ENCODE results near the gene PTGES2. TPM values are rescaled to one million over a fixed set of nuclear protein-coding genes. Genes with fewer than 3 reads are reported as not detected.
A peak's percentile ranks its signal among the peaks of the same experiment; 100 is the strongest.

PTGES2 gene
- total and polyA plus RNA-seq, 2 of the 13 experiments (the other 11 are each of a cell fraction or from before 2014, with no cell fraction given): 63.7 to 79.8 TPM

DNA sequence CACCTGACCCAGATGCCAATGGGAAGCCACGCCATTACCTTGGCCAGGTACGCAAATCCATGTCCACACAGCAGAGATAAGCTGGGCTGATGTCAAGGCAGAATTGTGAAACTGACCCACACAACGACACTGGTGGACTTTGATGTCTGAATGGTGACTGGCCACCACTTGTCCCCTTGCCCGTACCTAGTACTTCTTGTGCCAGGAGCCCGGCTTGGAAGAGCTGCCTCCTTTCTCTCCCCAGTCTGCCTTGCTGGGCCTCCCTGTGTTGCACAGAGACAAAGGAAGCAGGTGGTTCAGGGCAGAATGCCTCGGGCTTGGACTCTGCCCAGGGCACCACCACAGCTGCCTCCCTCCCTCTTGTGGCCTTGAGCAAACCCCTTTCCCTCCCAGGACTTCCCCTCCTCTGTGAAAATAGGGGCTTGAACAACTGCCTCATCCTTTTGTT is 23.3 kb downstream of the PTGES2 start (continued):
- TF ChIP-seq IRF2 (CRISPR knock-in tag; IDR thresholded peaks at IDR 0.05) (peak; percentile 73; the same call in 1 of the 2 replicates), ZNF605 (CRISPR knock-in tag; IDR thresholded peaks at IDR 0.05) (peak; percentile 38; the same call in 1 of the 2 replicates), SKI (IDR thresholded peaks at IDR 0.05; ENCODE audit: partially characterized antibody) (no peak), YEATS2 (CRISPR knock-in tag; IDR thresholded peaks at IDR 0.05; ENCODE audit: borderline replicate concordance) (0 out of 2 replicates have a peak, but pooled peaks have one; percentile 41), ZNF121 (CRISPR knock-in tag; IDR thresholded peaks at IDR 0.05) (0 out of 2 replicates have a peak, but pooled peaks have one; percentile 12), SNAPC2 (CRISPR knock-in tag; IDR thresholded peaks at IDR 0.05) (0 out of 2 replicates have a peak, but pooled peaks have one; percentile 46), FOSL2 (CRISPR knock-in tag; IDR thresholded peaks at IDR 0.05) (peak; percentile 50), MAF1 (CRISPR knock-in tag; IDR thresholded peaks at IDR 0.05; ENCODE audit: borderline replicate concordance) (no peak), ZNF577 (CRISPR knock-in tag; IDR thresholded peaks at IDR 0.05; ENCODE audit: borderline replicate concordance, low read depth) (no peak), SSRP1 (CRISPR knock-in tag; IDR thresholded peaks at IDR 0.05) (peak; percentile 73; the same call in 1 of the 2 replicates), KIAA2018 (CRISPR knock-in tag; IDR thresholded peaks at IDR 0.05; ENCODE audit: borderline replicate concordance) (no peak), ATF5 (CRISPR knock-in tag; IDR thresholded peaks at IDR 0.05; ENCODE audit: low read depth) (no peak)
- TF ChIP-seq, protein P1, sequence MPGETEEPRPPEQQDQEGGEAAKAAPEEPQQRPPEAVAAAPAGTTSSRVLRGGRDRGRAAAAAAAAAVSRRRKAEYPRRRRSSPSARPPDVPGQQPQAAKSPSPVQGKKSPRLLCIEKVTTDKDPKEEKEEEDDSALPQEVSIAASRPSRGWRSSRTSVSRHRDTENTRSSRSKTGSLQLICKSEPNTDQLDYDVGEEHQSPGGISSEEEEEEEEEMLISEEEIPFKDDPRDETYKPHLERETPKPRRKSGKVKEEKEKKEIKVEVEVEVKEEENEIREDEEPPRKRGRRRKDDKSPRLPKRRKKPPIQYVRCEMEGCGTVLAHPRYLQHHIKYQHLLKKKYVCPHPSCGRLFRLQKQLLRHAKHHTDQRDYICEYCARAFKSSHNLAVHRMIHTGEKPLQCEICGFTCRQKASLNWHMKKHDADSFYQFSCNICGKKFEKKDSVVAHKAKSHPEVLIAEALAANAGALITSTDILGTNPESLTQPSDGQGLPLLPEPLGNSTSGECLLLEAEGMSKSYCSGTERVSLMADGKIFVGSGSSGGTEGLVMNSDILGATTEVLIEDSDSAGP (CRISPR knock-in tag; IDR thresholded peaks at IDR 0.05; ENCODE audit: borderline replicate concordance): peak; percentile 57
- TF ChIP-seq, protein P2, sequence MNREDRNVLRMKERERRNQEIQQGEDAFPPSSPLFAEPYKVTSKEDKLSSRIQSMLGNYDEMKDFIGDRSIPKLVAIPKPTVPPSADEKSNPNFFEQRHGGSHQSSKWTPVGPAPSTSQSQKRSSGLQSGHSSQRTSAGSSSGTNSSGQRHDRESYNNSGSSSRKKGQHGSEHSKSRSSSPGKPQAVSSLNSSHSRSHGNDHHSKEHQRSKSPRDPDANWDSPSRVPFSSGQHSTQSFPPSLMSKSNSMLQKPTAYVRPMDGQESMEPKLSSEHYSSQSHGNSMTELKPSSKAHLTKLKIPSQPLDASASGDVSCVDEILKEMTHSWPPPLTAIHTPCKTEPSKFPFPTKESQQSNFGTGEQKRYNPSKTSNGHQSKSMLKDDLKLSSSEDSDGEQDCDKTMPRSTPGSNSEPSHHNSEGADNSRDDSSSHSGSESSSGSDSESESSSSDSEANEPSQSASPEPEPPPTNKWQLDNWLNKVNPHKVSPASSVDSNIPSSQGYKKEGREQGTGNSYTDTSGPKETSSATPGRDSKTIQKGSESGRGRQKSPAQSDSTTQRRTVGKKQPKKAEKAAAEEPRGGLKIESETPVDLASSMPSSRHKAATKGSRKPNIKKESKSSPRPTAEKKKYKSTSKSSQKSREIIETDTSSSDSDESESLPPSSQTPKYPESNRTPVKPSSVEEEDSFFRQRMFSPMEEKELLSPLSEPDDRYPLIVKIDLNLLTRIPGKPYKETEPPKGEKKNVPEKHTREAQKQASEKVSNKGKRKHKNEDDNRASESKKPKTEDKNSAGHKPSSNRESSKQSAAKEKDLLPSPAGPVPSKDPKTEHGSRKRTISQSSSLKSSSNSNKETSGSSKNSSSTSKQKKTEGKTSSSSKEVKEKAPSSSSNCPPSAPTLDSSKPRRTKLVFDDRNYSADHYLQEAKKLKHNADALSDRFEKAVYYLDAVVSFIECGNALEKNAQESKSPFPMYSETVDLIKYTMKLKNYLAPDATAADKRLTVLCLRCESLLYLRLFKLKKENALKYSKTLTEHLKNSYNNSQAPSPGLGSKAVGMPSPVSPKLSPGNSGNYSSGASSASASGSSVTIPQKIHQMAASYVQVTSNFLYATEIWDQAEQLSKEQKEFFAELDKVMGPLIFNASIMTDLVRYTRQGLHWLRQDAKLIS (CRISPR knock-in tag; IDR thresholded peaks at IDR 0.05): 0 out of 2 replicates have a peak, but pooled peaks have one; percentile 44
